K562 (cell line): ENCODE data around the gene USP37. TPM values are rescaled to one million over a fixed set of nuclear protein-coding genes. Genes with fewer than 3 reads are reported as not detected.

Experiments used
- CHD1 ChIP-seq: fragments of 200-600 bp; sonication (generic); IDR thresholded peaks from one replicate; pipeline ENCODE4 v1.6.1; 2012; ENCODE audit warnings: mild to moderate bottlenecking, moderate library complexity, low read length, inconsistent platforms
- CHD2 ChIP-seq: IDR thresholded peaks from 2 replicates; pipeline ENCODE4 v1.6.1; 2011; ENCODE audit warnings: low read depth, low read length
- CTBP1 ChIP-seq: fragments of 450-650 bp; IDR thresholded peaks from 2 replicates; pipeline ENCODE4 v1.6.1; 2016; ENCODE audit warnings: borderline replicate concordance
- MAFK ChIP-seq: IDR thresholded peaks from 2 replicates; pipeline ENCODE4 v1.6.1; 2011; ENCODE audit warnings: low read length, improper control_type of control experiment
- MNT ChIP-seq, 2 experiments: fragments of 450-650 bp; conservative IDR thresholded peaks; 2 replicates each; pipeline ENCODE4 v1.6.1; 2017; ENCODE audit warnings: mild to moderate bottlenecking in 2 of 2, moderate library complexity in 2 of 2
- NFRKB ChIP-seq: fragments of 450-650 bp; IDR thresholded peaks from 2 replicates; pipeline ENCODE4 v1.6.1; 2016; ENCODE audit warnings: low read depth
- POLR2G ChIP-seq: fragments of 200-400 bp; formaldehyde crosslinking; IDR thresholded peaks from 2 replicates; pipeline ENCODE4 v1.6.1; 2017; ENCODE audit warnings: low read depth, mild to moderate bottlenecking, antibody characterized with exemption, low read length, moderate library complexity
- RBBP5 ChIP-seq: fragments of 200-600 bp; sonication (generic); IDR thresholded peaks from 2 replicates; pipeline ENCODE4 v1.6.1; 2012; ENCODE audit warnings: borderline replicate concordance, mild to moderate bottlenecking, low read length, control low read depth, inconsistent platforms; ENCODE audit not compliant: insufficient read depth, poor library complexity, severe bottlenecking
- ZBTB11 ChIP-seq, 3 experiments: fragments of 200-800 bp in 1 of 3; fragments of 250-450 bp in 1 of 3; fragments of 450-650 bp in 1 of 3; sonication (Bioruptor Pico) in 1 of 3; sonication (Bioruptor generic) in 1 of 3; formaldehyde crosslinking in 1 of 3; IDR thresholded peaks; 2 replicates each; pipeline versions ENCODE4 v1.6.1 to v1.8.0; 2016 to 2022; ENCODE audit warnings: mild to moderate bottlenecking in 2 of 3, missing genetic modification characterization in 2 of 3, missing compliant biosample characterization in 1 of 3, moderate library complexity in 1 of 3
- ZFX ChIP-seq: sonication (generic); formaldehyde crosslinking; IDR thresholded peaks from 2 replicates; pipeline ENCODE4 v1.8.0; 2022; ENCODE audit warnings: mild to moderate bottlenecking, missing genetic modification reagents, moderate library complexity
- ZNF395 ChIP-seq: fragments of 200-800 bp; sonication (Bioruptor generic); IDR thresholded peaks from 2 replicates; pipeline ENCODE4 v1.6.1; 2017; ENCODE audit warnings: missing genetic modification characterization, missing compliant biosample characterization
- ZNF407 ChIP-seq: fragments of 450-650 bp; IDR thresholded peaks from 2 replicates; pipeline ENCODE4 v1.6.1; 2016; ENCODE audit warnings: low read depth
- polyA plus RNA-seq, 8 experiments: library from polyadenylated mRNA; depleted of rRNA in 4 of 8; stranded (reverse) in 5 of 8; unstranded in 3 of 8; fragments of >200 nt; fragmentation: Nextera tagmentation in 2 of 8; fragmentation: Illumina TruSeq in 1 of 8; extraction: Ambion mirVana in 2 of 8; extraction: Trizol in 1 of 8; gene quantifications; 2 replicates each; pipeline versions ENCODE4 v1.2.1 to v1.2.3, GENCODE V29; 2011 to 2014; ENCODE audit warnings: inconsistent platforms in 1 of 8, missing spikeins in 1 of 8
- total RNA-seq, 7 experiments: library from RNA; depleted of rRNA in 6 of 7; stranded (reverse); fragments of >200 nt in 6 of 7; fragmentation: Illumina TruSeq in 2 of 7; extraction: Trizol in 2 of 7; gene quantifications; 2 replicates each; pipeline versions ENCODE4 v1.2.1 to v1.2.3, GENCODE V29; 2011 to 2021; ENCODE audit warnings: low replicate concordance in 1 of 7

The USP37 gene
- total and polyA plus RNA-seq, 9 of the 15 experiments (the other 6 are each of a cell fraction or from before 2014, with no cell fraction given): 2.0 to 14.2 (median 8.5) TPM

GRCh38 chr2:218569038-218569431 lies 884 bp upstream of the USP37 start (continued):
- TF ChIP-seq CHD1: peak; percentile 11
- peak; percentile 52; the same call in 1 of the 2 replicates for TF ChIP-seq ZFX (CRISPR knock-in tag)
- TF ChIP-seq ZNF407: peak; percentile 9; the same call in 1 of the 2 replicates
- TF ChIP-seq ZNF395 (CRISPR knock-in tag): peak; percentile 24; the same call in 1 of the 2 replicates
- TF ChIP-seq ZBTB11 (CRISPR knock-in tag; IDR thresholded peaks at IDR 0.05): 0 out of 6 replicates have a peak, but pooled peaks of 1 of the 3 experiments have one; percentile 9
- TF ChIP-seq MNT (conservative IDR thresholded peaks at IDR 0.05): peak in 1 of 2 experiments; percentile 21; a peak in 2 of 4 replicates
- peak; percentile 78 for TF ChIP-seq POLR2G
- TF ChIP-seq CHD2: peak; percentile 59; the same call in 1 of the 2 replicates
- peak; percentile 30 for TF ChIP-seq RBBP5
- TF ChIP-seq CTBP1: no peak
- no peak for TF ChIP-seq MAFK
- TF ChIP-seq NFRKB: 0 out of 2 replicates have a peak, but pooled peaks have one; percentile 19
